SK-N-SH (cell line): ENCODE results near the gene RBM46.

Experiments
- CTCF ChIP-seq: fragments of 200-600 bp; sonication (generic); IDR thresholded peaks from 2 replicates; pipeline ENCODE4 v1.6.1; 2017; ENCODE audit warnings: antibody characterized with exemption, mild to moderate bottlenecking, moderate library complexity
- EP300 ChIP-seq, 2 experiments: IDR thresholded peaks; 2 replicates each; pipeline versions ENCODE4 v1.4.0 to v1.6.1; 2012; ENCODE audit warnings: borderline replicate concordance in 1 of 2, low read depth in 1 of 2, low read length in 1 of 2
- EZH2phosphoT487 ChIP-seq: fragments of 200-600 bp; sonication (generic); IDR thresholded peaks from 2 replicates; pipeline ENCODE4 v1.6.1; 2017; ENCODE audit warnings: low read depth, mixed run types, mild to moderate bottlenecking, antibody characterized with exemption, moderate library complexity, borderline replicate concordance
- NFIC ChIP-seq: IDR thresholded peaks from 2 replicates; pipeline ENCODE4 v1.4.0; 2012; ENCODE audit warnings: borderline replicate concordance
- NRF1 ChIP-seq: IDR thresholded peaks from 2 replicates; pipeline ENCODE4 v1.6.1; 2012; ENCODE audit warnings: low read depth, mild to moderate bottlenecking, low read length
- POLR2AphosphoS5 ChIP-seq: IDR thresholded peaks from 2 replicates; pipeline ENCODE4 v1.6.1; 2012; ENCODE audit warnings: low read depth, low read length
- RAD21 ChIP-seq: IDR thresholded peaks from 2 replicates; pipeline ENCODE4 v1.6.1; 2012; ENCODE audit warnings: mild to moderate bottlenecking, low read length
- REST ChIP-seq: IDR thresholded peaks from 2 replicates; pipeline ENCODE4 v1.6.1; 2012; ENCODE audit warnings: mild to moderate bottlenecking, low read depth, low read length, moderate library complexity
- SIN3A ChIP-seq: IDR thresholded peaks from 2 replicates; pipeline ENCODE4 v1.6.1; 2012; ENCODE audit warnings: low read depth, mild to moderate bottlenecking, low read length, moderate library complexity, borderline replicate concordance
- TAF1 ChIP-seq: IDR thresholded peaks from 2 replicates; pipeline ENCODE4 v1.6.1; 2012; ENCODE audit warnings: low read depth, mild to moderate bottlenecking, low read length, moderate library complexity, borderline replicate concordance
- USF2 ChIP-seq: fragments of 150-350 bp; IDR thresholded peaks from 2 replicates; pipeline ENCODE4 v1.6.1; 2017; ENCODE audit warnings: antibody characterized with exemption, low read length, low read depth, borderline replicate concordance
- YY1 ChIP-seq: IDR thresholded peaks from 2 replicates; pipeline ENCODE4 v1.4.0; 2012; ENCODE audit warnings: low read depth, mild to moderate bottlenecking

- TF ChIP-seq NRF1, result no peak
- no peak for TF ChIP-seq EZH2phosphoT487
- no peak for TF ChIP-seq RAD21
- TF ChIP-seq NFIC, result no peak
- no peak for TF ChIP-seq TAF1
- no peak for TF ChIP-seq YY1
- no peak for TF ChIP-seq CTCF
- no peak for TF ChIP-seq USF2
- no peak for TF ChIP-seq REST
- TF ChIP-seq EP300 (IDR thresholded peaks at IDR 0.05; ENCODE audit: borderline replicate concordance in 1 of 2, low read depth in 1 of 2, low read length in 1 of 2), result no peak
- TF ChIP-seq SIN3A, result no peak
- no peak for TF ChIP-seq POLR2AphosphoS5
These were observed 2.8 kb upstream of the RBM46 start for GRCh38 chr4:154778264-154778663.
